Germinal center (tissue), 1 donor: ENCODE measurements around the gene COL13A1.

Experiments
- DNase-seq: peaks from one replicate; pipeline ENCODE4 v3.0.0; 2012; ENCODE audit warnings: mixed read lengths, low spot score

Gene COL13A1

DNA sequence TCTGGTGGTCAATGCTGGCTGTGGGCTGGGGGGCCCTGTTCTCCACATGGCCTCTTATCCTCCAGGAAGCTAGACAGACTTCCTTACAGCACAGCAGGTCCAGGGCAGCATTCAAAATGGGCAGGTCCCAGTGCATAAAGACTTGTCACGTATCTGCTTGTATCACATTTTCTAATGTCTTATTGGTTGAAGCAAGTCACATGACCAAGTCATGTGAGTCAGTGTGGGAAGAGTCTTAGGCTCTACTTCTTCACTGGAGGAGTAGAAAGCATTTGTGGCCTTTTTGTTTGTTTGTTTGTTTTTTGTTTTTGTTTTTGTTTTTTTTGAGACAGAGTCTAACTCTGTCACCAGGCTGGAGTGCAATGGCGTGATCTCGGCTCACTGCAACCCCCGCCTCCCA, 104.7 kb downstream of the COL13A1 start:
- no peak for DNase-seq

DNA sequence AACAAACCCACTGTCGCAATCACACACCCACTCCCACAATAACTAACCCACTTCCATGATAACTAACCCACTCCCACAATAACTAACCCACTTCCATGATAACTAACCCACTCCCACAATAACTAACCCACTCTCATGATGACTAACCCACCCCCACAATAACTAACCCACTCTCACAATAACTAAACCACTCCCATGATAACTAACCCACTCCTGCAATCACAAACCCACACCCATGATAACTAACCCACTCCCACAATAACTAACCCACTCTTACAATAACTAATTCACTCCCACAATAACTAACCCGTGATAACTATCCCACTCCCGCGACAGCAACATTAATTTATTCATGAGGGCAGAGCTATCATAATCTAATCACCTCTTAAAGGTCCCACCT, 105.8 kb downstream of the COL13A1 start:
- no peak for DNase-seq

DNA sequence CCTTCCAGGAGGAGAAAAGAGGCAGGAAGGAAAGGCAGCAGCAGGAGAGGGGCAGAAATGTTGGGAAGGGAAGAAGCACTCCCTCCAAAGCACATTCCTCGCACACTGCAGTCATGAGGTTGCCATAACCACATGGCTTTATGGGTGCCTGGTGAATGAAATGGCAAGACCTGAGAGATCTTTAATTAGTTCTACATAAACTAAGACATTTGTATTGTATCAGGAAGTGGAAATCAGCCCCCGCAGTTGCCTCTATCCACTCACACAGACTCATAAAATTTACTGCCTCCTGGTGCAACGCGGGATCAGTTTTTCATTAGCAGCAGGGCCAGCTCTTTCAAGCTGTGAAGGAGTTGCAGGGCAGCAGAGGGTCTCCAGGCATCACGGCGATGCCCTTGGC, 106.4 kb downstream of the COL13A1 start:
- DNase-seq = no peak

DNA sequence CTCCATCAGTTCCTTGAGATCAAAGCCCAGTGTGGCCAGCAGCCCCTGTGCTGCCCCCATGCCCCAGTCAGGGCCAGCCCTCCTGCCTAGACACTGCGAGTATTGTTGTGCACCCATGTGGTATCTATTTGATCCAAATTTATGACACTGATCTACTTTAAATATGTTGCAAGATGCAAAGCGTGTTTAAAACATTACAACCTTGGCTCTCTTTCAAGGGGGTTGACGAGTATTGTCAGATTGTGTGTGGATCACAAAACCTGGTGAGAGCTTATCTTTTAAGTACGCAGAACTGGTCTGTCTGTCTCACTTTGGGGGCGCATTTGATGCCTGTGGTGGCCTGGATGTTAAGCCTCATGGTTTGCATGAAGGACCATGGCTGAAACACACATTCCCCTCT, 108.9 kb downstream of the COL13A1 start:
- no peak for DNase-seq

- DNase-seq = no peak
Observed at GRCh38 chr10:69911613-69912528, 110.2 kb downstream of the COL13A1 start.

GRCh38 chr10:69912589-69912988, 110.9 kb downstream of the COL13A1 start:
- no peak for DNase-seq

DNA sequence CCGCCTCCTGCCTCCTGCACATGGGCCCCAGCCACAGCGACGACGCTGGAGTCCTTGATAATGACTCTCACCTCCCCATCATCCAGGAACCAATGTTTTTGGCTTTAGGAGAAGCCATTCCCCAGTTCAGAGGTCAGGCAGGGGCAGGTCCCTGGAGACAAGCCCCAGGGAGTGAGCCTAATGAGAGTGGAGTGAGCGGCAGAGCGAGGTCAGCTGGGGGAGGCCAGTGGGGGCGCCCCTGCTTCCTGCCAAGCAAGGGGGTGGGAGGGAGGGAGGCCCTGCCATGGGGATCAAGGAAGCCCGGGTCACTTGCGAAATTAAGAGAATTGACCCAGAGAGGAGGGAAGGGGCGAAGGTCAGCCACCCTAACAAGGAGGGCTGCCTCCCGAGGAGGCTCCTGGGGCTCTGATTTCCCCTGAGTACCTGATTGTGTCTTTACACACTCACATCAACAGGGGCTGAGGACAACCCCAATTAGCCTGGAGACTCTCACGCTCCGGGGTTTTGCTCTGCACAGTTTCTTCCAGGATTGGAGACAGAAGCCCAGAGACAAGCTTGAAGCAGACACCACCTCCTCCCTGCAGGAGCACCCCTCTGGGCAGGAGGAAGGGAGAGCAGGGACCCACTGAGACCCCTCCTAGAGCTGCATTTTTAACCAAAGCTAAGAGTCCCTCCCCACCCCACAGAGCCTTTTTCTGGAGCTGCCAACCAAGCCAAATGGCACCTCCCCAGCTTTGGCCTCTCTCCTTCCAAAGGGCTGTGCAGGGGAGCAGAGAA, 112.1 kb downstream of the COL13A1 start:
- no peak for DNase-seq

DNA sequence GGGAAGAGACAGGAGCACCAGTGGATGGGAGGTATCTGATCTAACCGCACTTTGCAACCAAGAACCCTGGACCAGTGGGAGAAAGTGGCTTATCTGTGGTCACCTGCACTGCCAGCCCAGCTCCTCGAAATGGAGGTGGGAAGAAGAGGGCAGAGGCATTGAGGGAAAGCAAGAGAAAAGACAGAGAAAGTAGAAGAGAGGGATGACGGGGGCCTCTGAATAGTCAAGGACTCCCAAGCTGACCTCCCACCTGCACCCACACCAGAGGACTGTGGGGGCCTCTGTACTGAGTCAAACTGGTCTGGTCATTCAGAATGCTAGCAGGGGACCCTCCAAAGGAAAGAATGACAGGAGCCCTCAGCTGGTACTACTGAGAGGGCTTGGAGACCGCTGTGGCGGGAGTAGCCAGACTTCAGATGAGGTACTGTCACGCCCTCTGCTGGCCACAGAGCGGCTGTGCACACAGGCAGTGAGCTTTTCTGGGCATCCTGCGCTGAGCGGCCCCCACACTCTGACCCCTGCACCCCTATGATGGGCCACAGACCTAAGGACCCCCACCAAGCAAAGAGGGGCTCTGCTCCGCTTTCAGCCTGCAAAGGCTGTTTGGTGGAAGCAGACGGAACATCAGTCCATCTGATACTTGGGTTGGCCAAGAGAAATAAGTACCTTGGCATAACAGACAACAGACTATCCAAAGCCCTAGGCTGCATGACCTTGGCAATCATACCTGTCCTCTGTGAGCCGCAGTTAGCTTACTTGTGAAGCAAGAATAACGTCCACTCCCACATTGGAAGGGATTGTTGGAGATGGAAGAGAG, 112.9 kb downstream of the COL13A1 start:
- peak; percentile 70 for DNase-seq

DNA sequence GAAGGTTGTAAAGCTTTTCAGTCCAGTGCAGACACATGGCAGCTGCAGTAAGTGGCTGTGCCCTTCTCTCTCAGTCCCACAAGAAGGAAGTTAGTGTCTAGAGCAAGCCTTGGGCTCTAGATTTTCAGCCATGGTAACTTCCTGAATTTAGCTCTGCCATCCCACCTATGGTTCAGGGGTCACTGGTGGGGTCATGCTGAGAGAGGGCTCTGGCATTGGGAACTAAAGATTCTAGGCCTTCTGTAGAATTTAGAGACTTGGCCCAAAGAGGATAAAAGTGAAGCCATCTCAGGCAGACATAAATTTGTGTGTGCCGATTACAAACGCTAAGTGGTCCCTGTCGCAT, 113.5 kb downstream of the COL13A1 start:
- DNase-seq = no peak

DNA sequence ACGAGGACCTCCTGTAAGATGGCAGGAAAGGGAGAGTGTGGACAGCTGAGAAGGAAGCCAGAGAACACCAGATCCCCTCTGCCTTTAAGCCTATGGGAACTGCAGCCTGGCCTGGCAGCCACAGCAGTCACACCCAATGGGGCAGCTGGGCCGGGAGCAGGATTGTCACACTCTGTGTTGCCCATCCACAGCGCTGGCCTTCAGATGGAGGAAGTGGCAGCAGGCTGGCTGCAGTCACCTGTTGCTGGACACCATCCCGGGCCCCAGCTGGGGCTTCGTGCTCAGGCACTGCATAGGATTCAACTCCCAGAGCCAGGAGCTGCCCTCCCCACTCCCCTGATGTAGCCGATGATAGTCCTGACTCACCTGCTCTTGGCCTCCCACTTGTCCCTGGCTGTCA, 114.4 kb downstream of the COL13A1 start:
- DNase-seq = no peak

GRCh38 chr10:69918036-69918435, 116.3 kb downstream of the COL13A1 start:
- DNase-seq = no peak

DNA sequence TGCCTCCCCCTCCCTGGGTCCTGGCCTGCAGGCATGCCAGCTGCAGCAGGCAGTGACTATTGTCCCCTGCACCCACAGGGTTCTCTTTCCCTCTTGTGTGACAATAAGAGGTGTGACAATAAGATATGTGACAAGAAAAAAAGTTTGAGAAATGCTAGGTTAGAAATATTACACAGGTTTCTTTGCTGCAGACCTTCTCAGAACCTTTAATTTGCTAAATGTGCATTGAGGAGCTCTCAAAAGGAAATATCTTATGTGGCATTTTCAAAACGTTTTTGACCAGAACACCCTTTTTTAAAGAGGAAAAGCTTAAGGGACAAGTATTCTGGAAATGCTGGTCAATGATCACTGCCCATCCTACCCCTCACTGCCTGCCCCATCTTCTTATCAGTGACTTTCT, 117.5 kb downstream of the COL13A1 start:
- DNase-seq = no peak

DNA sequence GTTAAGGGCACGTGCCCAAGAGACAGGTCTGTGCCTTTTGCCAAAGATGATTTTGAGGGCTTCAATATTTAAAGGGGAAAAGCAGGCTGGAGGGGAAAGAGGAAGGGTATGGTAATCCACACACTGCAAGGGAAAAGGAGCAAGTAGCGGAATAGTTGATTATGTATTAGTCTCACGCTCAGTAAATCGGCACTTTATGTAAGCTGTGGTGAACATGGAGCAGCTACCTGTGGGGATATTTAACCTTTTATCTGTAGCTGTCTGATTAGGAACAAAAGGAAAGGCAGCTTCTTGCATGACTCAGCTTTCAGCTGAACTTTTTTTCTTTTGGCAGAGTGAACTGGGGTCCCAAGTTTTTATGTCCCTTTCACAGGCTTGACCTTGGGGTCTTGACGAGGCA, 123.4 kb downstream of the COL13A1 start:
- DNase-seq = no peak

GRCh38 chr10:69928339-69928738, 126.6 kb downstream of the COL13A1 start:
- no peak for DNase-seq

DNA sequence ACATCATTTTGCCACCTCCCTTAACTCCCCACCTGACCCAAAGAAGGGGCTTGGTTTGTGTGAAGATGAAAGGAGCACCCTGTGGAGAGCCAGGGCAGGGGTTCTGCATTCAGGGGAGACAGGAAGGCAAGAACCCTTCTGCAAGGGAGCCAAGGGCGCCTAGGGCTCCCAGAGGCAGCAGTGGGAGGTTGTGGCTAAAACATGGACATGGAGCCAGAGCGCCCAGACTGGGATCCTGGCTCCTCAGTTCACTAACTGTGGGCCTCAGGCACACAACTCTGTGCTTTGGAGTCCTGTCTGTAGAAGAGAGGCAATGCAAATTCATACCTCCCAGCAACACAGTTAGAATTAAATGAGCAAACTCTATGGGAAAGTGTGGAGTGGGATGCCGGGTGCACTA, 127.9 kb downstream of the COL13A1 start:
- no peak for DNase-seq

DNA sequence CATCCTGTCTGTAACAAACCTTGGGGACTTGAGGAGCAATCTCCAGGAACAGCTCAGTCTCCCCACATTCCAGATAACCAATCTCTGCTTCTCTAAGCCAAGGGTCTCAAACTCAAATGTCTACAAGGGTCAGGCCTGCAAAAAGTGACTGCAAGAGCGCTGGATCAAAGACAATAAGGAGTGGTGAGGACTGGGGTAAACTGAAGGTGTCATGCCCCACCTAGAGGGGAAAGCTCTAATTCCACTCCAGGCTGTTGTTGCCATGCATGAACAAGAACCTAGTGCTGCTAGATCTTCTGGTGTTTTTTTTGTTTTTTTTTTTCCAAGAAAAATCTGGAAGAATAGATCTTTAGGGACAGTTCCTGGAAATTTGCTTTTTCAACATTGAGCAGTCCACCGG, 133.1 kb downstream of the COL13A1 start:
- no peak for DNase-seq

DNA sequence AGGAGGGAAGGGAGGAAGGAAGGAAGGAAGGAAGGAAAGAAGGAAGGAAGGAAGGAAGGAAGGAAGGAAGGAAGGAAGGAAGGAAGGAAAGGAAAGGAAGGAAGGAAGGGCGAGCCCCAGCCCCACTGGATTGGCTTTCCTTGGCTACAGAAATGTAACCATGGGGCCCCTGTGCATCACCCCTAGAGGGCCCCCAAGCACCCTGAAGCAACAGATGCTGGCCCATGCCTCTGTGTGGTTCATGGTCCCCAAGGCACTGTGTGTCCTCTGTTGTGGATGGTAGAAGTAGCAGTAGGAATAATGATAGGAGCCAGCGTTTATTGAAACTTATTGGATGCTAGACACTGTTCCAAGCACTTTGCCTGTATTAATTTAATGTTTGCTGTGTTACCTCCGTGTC, 134.4 kb downstream of the COL13A1 start:
- no peak for DNase-seq

DNA sequence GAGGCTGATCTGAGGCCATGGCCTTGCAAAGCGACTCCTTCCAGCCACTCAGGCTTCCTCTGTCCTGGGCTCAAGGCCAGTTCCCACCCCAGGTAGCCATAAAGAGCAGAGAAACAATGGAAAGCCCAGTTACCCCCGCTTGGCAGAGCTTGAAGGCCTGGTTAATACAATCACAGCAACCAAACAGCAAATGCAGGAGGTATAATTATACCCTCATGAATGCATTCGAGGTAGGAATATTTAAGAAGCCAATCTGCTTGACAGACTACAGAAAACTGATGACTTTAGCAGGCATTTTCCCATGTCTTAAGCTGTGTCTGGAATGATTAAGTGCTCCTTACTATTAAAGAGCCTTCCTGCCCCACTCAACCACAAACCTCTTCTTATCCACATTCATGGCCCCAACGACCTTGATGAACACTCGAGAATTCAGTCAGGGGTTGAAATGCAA, 136.9 kb downstream of the COL13A1 start:
- no peak for DNase-seq

- no peak for DNase-seq
Observed at GRCh38 chr10:69939061-69939460, 137.4 kb downstream of the COL13A1 start.

- DNase-seq = no peak
Observed at GRCh38 chr10:69939481-69939880, 137.8 kb downstream of the COL13A1 start.

- DNase-seq = no peak
Observed at GRCh38 chr10:69941730-69942129, 140.0 kb downstream of the COL13A1 start.

DNA sequence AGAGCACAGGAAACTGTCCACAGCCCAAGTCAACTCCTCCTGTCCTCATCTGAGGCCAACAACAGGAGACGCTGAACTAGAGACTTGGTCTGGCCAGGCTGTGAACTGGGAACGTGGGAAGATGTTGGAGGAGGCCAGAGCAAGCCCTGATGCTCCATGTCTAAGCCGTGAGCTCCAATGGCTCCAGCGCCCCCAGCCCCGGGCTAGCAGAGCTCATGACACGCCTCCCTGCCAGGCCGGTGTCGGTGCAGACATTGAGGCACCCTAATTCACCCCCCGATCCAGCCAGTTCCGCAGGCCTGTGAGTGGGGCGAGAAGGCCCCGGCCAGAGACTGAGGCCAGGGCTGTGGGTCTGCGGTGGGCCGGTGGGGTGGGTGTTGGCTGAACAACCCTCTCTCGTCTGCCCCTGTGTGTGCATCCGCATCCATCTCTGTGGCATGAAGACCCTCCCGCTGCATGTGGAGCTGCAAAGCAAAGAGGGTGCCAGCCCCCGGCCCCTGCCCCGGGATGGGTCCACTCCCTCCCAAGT, 141.7 kb downstream of the COL13A1 start:
- no peak for DNase-seq
